HG02884 (cell line): ENCODE measurements around the gene ZMYND8.
"Not testable (repeated sequence)": the region's sequence is repeated elsewhere in the genome, so short reads cannot be mapped to it uniquely, and the experiment has no call there.

Experiments
- ATAC-seq: cut with Tn5 transposase; IDR thresholded peaks from one replicate; pipeline ENCODE4 v1.9.1; 2021; ENCODE audit warnings: mild to moderate bottlenecking, moderate library complexity; ENCODE audit not compliant: unreplicated experiment

ZMYND8 gene

DNA sequence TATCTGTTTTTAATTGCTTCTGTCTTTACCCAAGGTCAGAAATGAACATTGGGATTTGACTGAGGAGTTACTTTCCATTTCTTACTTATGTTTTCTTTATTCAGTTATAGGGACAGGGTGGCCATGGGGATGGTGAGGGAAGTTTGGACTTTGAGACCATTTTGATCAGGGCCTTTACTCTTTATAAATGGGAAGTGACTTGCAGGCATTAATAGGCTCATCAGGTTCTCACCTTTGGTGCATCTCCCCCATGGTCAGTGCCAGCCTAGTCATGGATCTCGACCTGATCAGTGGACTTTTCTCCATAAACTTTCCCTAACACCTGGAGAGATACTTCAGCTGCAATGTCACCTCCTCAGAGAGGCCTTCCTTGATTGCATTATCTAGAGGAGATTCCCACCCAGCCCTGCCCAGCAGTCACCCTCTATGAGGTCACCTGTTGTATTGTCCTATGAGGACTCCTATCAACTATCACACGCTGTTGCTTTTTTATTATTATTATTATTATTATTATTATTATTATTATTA, 16.8 kb upstream of the ZMYND8 start:
- ATAC-seq = no peak

DNA sequence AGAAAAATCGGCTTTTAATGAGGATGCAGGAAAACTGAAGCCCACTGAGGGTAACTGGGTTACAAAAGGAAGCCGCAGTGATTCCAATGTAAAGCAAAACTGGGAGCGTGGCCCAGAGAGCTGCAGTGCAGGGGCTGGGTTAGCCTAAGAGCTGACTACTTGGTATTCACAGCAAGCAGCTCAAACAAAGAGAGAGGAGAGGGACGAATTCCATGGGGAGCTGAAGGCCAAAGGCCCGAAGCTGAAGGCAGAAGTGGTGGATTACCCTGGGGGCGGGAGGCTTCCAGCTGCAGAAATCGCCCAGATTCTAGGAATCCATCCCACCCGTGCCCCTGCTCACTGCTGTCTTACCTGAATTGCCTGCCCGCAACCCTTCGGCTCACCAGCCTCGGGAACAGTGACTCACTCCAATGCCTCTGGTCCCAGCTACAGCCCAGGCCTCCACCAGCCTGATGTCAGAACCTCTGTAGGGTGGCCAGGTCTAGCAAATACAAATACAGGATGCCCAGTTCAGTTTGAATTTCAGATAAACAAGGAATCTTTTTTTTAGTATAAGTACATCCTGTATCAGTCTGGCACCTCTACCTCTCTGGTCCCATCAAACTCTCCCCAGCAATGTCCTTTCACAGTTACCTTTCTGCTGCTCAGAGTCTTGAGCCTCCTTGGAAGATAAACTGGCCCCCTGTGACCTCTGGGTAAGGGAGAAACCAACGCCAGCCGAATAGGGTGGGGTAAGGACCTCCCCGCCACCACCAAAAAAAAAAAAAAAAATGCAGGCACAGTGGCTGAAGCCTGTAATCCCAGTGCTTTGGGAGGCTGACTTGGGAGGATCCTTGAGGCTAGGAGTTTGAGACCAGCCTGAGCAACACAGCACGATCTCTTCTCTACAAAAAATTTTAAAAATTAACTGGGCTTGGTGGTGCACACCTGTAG, 14.6 kb upstream of the ZMYND8 start:
- ATAC-seq = no peak

DNA sequence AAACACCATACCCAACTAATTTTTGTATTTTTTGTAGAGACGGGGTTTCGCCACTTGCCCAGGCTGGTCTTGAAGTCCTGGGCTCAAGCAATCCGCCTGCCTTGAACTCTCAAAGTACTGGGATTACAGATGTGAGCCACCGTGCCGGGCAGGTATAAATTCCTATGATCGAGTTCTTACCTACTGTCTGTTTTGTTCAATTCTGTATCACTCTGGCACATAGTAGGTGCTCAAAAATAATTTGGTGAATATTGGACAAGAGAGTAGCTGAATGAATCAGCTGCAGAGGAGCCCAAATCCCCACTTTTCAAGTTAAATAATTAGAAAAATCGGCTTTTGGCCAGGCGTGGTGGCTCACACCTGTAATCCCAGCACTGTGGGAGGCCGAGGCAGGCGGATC, 13.7 kb upstream of the ZMYND8 start:
- no peak for ATAC-seq

DNA sequence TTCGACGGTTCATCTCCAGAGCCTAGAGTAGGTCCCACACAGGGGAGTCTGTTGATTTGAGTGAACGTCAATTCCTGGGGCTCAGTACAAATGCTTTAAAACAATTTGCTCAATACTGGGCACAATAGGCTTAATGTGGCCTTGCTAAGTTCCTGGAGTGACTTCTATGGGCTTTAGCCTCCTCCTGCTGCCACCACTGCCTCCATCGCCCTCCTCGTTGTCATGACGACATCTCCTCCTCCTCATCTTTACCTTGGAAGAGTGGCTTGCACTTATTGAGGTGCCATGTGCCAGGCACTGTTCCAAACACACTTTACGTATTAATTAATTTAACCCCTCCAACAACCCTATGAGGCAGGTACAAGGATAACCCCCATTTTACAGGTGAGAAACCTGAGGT, 11.8 kb upstream of the ZMYND8 start:
- ATAC-seq = no peak

DNA sequence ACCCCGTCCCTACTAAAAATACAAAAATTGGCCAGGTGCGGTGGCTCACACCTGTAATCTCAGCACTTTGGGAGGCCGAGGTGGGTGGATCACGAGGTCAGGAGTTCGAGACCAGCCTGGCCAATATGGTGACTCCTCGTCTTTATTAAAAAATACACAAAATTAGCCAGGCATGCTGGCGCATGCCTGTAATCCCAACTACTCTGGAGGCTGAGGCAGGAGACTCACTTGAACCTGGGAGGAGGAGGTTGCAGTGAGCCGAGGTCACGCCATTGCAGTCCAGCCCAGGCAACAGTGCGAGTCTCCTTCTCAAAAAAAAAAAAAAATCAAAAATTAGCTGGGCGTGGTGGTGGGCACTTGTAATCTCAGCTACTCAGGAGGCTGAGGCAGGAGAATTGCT, 9.8 kb upstream of the ZMYND8 start:
- not testable (repeated sequence) for ATAC-seq

DNA sequence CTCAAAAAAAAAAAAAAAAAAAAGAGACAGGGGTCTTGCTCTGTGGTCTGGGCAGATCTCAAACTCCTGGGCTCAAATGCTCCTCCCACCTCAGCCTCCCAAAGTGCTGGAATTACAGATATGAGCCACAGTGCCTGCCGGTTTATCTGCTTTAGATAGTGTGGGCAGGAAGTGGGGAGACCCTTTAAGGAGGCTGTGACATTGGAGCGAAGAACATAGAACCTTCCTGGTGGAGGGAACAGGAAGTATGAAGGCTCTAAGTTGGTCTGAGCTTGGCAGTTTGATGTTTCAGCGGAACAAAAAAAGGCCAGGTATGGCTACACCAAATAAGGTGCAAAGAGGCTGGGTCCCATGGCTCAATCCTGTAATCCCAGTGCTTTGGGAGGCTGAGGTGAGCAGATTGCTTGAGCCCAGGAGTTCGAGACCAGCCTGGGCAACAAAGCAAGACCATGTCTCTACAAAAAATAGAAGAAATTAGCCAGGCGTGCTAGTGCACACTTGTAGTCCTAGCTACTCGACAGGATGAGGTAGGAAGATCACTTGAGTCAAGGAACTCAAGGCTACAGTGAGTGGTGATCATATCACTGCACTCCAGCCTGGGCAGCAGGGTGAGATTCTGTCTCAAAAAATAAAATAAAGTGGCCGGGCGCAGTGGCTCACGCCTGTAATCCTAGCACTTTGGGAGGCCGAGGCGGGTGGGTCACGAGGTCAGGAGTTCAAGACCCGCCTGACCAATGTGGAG, 8.7 kb upstream of the ZMYND8 start:
- no peak for ATAC-seq

DNA sequence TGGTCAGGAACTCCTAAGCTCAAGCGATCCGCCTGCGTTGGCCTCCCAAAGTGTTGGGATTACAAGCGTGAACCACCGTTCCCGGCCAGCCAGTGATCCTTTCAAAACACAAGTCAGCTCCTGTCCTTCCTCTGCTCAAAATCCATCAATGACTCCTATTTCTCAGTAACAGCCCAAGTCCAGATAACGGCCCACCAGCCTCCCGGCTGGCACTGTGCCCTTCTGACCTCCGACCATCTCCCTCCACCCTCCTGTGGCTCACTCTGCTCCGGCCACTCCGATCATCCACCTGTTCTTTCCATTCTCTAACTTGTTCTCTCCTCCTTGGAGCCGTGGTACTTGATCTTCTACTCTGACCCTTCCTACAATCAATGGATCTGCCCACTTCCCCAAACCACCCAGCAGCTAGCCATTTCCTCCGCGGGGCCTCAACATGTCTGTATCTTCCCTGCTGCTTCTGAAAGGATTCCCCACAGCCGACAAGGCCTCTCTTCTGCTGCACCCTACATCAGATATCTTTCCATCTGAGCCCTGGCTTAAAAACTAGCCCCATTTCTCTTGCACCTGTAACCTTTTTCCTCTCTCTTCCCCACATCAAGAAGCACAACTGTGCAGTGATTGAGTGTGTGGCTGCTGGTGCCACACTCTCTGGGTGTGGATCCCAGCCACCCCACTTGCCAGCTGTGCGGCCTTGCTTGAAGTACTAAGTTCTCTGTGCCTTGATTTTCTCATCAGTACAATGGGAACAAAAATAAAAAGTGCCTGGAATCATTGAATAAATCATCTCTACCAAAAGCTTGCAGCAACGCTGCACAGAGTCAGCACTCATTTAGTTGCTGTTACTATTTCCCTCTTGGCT, 6.1 kb upstream of the ZMYND8 start:
- ATAC-seq = no peak

DNA sequence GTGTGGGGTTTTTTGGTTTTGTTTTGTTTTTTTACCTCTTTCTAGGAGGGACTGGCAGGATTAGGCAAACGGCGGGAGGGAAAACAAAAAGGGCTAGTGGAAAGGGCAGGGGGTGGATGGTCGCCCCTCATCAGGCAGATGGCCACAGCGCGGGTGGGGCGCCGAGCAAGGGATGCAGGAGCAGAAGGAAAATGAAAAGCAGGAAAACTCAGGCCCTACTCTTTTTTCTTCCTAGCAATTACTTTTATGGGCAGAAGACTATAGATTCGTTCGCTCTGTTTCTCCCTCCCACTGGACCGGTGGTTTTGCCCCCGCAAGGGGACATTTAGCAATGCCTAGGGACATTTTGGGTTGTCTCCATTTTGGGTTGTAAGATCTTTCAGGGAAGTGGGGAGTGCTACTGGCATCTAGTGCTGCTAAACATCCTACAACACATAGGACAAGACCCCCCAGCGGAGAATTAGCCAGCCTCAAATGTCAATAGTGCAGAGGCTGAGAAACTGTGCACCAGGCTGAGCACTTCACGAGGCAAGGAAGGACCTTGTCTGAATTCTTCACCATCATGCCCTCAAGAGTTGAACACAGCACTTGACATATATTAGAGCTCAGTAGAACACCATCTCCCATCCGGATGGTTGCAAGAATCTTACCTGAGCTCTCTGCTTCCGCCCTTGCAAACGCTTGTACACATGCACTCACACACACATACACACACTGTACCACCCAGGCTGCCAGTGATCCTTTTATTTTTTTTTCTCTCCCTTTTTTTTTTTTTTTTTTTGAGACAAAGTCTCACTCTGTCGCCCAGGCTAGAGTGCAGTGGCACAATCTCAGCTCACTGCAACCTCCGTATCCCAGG, 4.8 kb upstream of the ZMYND8 start:
- no peak for ATAC-seq

DNA sequence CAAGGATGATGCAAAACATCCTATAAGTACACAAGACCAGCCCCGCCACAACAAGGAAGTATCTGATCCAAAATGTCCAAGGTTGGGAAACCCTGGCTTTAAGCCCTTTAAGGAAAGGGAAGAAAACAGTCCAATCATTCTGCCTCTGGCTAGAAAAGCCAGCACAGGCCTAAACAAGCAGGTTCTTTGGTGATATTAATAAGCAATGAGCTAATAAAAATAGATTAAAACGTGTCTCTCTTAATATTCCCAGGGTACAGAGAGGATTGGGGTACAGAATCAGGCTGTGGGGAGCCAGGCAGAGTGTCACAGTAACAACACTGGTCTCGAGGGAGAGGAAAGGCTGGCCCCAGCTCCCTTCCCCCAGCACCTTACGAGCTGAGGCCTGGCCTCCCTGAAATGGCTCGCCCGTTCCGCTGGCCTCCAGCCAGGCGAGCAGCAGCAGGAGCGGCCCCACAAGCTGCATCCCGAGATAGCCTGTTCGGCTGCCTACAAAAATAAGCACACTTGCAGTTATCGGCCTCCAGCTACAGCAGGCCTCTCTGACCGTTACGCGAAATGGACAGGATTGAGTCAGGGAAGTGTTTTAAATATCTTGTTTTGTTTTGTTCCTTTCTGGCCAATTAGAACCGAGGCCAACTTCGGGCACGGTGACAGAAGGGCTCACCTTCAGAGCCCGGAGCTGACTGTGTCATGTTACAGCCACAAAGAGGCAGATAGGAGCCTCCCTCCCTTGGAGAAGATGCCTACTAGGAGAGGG, 4.0 kb upstream of the ZMYND8 start:
- ATAC-seq = no peak

DNA sequence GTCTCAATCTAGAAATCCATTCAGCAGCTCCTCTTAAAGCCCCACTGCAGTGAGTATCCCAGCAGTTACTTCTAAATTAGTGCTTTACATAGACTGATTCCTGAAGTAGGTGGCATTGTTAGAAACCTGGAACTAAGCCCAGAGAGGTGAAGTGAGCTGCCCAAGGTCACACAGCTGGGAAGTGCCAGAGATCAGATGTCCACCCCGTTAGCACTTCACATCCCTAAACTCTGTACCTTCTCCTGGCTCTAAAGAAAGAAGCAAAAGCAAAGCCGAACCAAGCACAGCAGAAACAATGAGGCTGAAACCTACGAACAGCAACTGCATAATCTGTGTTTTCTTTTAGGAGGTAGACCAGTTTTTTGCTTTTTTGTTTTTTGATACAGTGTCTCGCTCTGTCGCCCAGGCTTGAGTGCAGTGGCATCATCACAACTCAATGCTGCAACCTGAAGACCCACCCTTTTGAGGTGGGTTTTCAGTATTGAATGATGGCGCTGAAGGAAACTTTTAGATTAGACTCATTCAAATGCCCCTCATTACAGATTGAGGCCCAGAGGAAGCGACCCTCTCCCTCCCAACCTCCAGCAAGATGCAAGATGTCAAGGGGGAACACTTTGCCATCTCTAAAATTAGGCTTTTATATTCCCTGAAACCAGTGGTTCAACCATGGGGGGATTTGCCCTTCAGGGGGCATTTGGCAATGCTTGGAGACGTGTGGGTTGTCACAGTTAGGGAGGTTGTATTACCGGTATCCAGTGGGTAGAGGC, 3.2 kb upstream of the ZMYND8 start:
- no peak for ATAC-seq

DNA sequence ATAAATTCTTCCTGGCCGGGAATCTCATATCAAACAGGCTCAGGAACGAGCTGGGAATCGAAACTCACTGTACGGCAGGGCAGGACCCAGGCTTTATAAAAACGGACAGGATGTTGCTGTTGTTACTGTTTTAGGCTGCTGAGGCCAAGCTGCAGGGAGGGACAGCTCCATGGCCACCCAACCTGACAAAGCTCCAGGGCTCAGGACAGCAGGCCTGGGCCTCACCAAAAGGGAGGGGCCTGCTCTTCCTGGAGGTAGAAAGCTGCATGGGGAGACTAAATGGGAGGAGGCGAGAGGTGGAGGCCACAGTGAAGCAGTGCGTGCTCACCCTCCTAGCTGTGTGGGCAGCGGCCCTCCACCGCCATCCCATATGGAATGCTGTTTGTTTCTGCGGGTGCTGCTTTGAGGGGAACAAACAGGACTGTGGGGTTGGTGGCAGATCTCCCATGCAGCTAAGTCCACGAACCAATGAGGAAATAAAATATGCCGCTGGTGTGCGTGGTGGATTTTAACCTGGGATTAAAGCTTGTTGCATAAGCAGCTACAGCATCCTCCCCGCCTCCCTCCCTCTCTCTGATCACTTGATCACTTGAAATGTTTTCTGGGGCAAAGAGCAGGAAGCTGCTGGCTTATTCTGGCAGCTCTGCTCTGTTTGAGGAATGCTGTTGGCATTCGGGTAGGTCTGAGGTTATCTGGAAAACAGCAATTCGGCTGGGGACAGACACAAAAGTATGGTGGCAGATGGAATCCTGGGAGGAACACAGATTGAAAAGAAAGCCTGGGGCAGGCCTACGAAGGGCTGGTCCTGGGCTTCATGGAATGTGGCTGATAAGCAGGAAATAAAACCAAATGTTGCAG, 2.4 kb upstream of the ZMYND8 start:
- ATAC-seq = no peak

DNA sequence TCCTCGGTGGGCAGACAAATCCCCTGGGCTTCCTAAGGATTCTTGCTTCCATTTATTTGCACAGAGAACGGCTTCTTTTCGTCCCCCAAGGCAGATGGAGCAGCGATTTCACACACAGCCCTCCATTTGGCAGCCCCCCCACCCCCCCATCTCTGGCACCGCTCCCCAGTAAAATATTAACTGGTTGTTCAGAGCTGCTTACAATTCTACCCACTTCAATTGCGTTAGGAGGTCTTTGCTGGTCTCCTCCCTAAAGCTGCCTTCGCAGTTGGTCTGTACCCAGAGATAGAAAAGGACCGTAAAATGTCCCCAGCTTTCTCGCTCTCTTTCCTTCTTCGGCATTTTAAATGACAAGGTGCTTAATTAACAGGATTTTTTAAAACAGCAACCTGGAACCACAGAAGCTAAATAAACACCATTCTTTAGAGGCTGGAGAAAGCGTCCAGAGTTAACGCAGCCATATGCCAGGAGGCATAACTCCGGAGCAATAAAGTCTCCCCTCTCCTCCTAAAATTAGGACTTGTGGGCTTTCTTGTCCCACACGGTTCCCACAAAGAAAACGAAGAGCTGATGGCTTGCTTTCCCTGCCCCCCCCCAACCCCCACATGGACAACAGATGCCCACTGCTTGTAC, 1.7 kb upstream of the ZMYND8 start:
- no peak for ATAC-seq

DNA sequence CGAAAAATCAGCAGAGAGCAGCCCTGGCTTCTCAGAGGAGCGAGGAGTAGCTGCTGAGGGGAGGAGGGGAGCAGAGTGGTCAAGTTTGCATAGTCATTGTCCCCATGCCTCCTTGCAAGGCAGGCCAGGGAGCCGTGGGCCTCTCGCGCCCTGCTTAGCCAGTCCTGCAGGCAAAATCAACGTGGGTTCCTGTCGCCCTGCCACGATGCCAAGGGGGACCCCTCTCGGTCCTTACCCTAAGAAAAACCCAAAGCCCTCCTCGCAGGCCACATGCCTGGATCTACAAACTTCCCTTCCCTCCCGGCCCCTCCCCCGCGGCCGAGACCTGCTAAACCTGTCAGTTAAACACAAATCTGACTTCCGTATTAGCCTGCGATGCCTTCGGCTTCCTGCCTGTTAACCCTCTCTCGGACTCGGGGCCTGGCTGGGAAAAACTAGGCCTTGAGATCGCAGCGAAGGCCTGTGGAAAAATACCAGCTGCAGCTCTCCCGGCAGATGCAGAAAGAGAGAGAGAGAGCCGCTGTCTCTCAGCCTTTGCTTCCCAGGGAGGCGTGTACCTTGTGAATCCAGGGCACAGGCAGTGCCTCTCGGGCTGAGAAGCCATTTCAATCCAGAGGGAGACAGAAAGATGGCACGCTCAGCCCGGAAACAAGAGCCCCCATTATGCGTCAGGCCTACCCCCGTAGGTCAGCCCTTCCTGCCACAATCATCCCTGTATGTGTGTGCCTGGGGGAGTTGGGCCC, 968 bp upstream of the ZMYND8 start:
- ATAC-seq = no peak

DNA sequence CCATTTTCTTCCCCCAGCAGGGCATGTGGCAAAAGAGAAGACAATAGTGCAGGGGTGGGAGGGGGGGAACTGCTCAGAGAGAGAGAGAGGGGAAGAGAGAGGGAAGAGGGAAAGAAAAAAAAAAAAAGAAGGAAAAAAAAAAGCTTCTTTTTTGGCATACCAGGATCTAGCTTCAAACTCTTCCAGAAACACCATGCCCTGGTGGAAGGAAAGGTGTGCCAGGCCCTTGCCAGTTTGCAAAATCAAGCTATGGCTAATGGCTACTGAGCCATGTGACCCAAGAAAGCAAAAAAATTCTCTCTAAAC, 326 bp downstream of the ZMYND8 start:
- ATAC-seq = no peak

DNA sequence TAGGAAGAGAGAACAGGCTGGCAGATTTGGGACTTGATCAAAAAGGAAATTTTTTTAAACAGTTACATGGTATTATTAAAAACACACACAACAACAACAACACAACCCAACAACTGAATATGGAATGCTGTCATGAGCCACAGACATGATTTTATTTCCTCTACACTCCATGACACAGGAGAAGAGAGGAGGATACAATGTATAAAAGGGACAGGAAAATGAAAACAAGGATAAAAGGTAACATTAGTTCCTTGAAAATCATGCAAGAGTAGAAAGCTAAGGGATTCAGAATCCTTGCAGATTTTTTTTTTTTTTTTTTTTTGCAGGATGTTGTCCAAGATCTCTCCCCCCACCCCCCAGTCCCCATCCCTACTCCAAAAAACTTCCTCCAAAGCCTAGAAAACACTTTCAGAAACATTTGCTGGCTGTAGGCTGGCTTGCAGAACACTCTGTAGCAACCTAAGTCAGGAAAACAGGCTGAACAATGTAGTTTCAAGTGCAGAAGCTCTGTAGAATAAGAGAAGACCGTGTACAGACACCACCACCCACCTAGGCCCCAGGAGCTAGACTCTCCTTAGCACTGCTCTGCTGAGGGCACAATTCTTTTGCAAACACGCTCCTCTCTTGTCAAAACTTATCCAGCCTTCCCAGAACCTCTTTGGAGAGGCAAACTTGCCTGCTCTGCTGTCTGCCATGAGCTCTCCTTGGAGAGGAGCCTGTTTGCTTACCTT, 845 bp downstream of the ZMYND8 start:
- ATAC-seq = no peak
